ENCODE measurements around the gene CUEDC1. TPM values are rescaled to one million over a fixed set of nuclear protein-coding genes. Genes with fewer than 3 reads are reported as not detected.

Gene CUEDC1
- total and polyA plus RNA-seq, 2 donors (not counting 1 experiment from before 2014, with no cell fraction given): 0.57 TPM; not detected in 1

- POLR2A ChIA-PET: interaction anchor here (0.6 kb wide), 1 partner anchor 148 kb away, joined by 3 read pairs; no protein-coding TSS in a partner anchor
- Histone ChIP-seq H2AFZ (ENCODE audit: insufficient read depth, low read depth, low read length, poor library complexity, severe bottlenecking) (no peak overlapping the region), H3K4me2 (replicated peaks; ENCODE audit: low read depth, low read length, poor library complexity, severe bottlenecking) (no peak overlapping the region)
These were observed 102.9 kb downstream of the CUEDC1 start for GRCh38 chr17:57852092-57852954.

More at GRCh38 chr17:57852092-57852954, 102.9 kb downstream of the CUEDC1 start:
- CTCF ChIA-PET: interaction anchor here (1.7 to 18.1 kb wide), 3 partner anchors 7 to 142 kb away, joined by 3 to 468 read pairs (median 40); partner anchors contain the start of gene VEZF1
- TF ChIP-seq, protein P1, sequence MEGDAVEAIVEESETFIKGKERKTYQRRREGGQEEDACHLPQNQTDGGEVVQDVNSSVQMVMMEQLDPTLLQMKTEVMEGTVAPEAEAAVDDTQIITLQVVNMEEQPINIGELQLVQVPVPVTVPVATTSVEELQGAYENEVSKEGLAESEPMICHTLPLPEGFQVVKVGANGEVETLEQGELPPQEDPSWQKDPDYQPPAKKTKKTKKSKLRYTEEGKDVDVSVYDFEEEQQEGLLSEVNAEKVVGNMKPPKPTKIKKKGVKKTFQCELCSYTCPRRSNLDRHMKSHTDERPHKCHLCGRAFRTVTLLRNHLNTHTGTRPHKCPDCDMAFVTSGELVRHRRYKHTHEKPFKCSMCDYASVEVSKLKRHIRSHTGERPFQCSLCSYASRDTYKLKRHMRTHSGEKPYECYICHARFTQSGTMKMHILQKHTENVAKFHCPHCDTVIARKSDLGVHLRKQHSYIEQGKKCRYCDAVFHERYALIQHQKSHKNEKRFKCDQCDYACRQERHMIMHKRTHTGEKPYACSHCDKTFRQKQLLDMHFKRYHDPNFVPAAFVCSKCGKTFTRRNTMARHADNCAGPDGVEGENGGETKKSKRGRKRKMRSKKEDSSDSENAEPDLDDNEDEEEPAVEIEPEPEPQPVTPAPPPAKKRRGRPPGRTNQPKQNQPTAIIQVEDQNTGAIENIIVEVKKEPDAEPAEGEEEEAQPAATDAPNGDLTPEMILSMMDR (IDR thresholded peaks at IDR 0.05): no peak
- Histone ChIP-seq H3K36me3 (replicated peaks in 1 of 2; ENCODE audit: control extremely low read depth in 1 of 2, control insufficient read depth in 1 of 2, extremely low read depth in 1 of 2, insufficient read depth in 2 of 2, low read length in 1 of 2) (peaks cover 0 to 4% of the 10 kb centered on the region in 2 experiments), H3K27ac (ENCODE audit: low read length in 2 of 2) (no peak overlapping the region), H3K9ac (ENCODE audit: low read length) (no peak overlapping the region), H3K27me3 (replicated peaks in 1 of 4; ENCODE audit: control extremely low read depth in 1 of 4, control insufficient read depth in 3 of 4, insufficient read depth in 4 of 4, low read length in 3 of 4) (peaks cover 0 to 4% (median 0%) of the 10 kb centered on the region in 4 experiments), H4K20me1 (ENCODE audit: control insufficient read depth, insufficient read depth, low read length, poor library complexity, severe bottlenecking) (peaks cover 15% of the 10 kb centered on the region), H3K4me1 (ENCODE audit: control insufficient read depth in 2 of 2, insufficient read depth in 2 of 2, low read length in 2 of 2) (peaks cover 17 to 28% of the 10 kb centered on the region in 2 donors), H3K9me3 (ENCODE audit: control extremely low read depth in 1 of 3, control insufficient read depth in 2 of 3, insufficient read depth in 1 of 3, low read length in 2 of 3) (no peaks in the 10 kb centered on the region), H3K4me3 (ENCODE audit: control extremely low read depth in 1 of 5, extremely low read depth in 1 of 5, insufficient read depth in 1 of 5, low read depth in 2 of 5, low read length in 4 of 5) (no peak overlapping the region), H3K79me2 (ENCODE audit: control insufficient read depth, insufficient read depth, low read length) (peaks cover 24% of the 10 kb centered on the region)
- H3K9me3 Mint-ChIP-seq (ENCODE audit: insufficient read depth): no peaks in the 10 kb centered on the region
- no peak for ATAC-seq (ENCODE audit: low read depth)
- intact Hi-C loops (cut with micrococcal nuclease): loop anchor here (5.0 to 10.0 kb wide), 3 partner anchors 85 to 662 kb away; partner anchors contain the start of genes MKS1 and MTMR4
- DNase-seq: no peak
- peak overlapping the region; percentile 78 for H3K4me3 Mint-ChIP-seq
- no peaks in the 10 kb centered on the region for H3K27me3 Mint-ChIP-seq
- peaks cover 34% of the 10 kb centered on the region for H3K4me1 Mint-ChIP-seq
- WGBS (ENCODE audit: insufficient coverage): 92% methylated on average over 7 of the region's 9 CpGs
- H3K27ac Mint-ChIP-seq: peak overlapping the region; percentile 74

Data from B cell (primary cell).